Thyroid gland (tissue), 4 donors: ENCODE results near the gene FAR2. TPM values are rescaled to one million over a fixed set of nuclear protein-coding genes. Genes with fewer than 3 reads are reported as not detected.

ENCODE experiments used
- DNase-seq, 2 donors: peaks; one replicate each; pipeline ENCODE4 v3.0.0-alpha.2; 2019
- H3K27ac ChIP-seq, 3 donors: fragments of 200-600 bp; sonication (generic); 1 replicate in 2 of 3; 2 replicates in 1 of 3; pipeline ENCODE4 v1.5.1; 2016 to 2019; ENCODE audit warnings: mild to moderate bottlenecking in 1 of 3, moderate library complexity in 1 of 3
- H3K27me3 ChIP-seq: fragments of 200-600 bp; sonication (generic); one replicate; pipeline ENCODE4 v1.5.1; 2019
- H3K36me3 ChIP-seq, 2 donors: fragments of 200-600 bp; sonication (generic); one replicate each; pipeline ENCODE4 v1.5.1; 2016 to 2019
- H3K4me1 ChIP-seq, 2 donors: fragments of 200-600 bp; sonication (generic); one replicate each; pipeline ENCODE4 v1.5.1; 2017 to 2019
- H3K4me3 ChIP-seq, 3 donors: fragments of 200-600 bp; sonication (generic); replicated peaks in 1 of 3; 1 replicate in 2 of 3; 2 replicates in 1 of 3; pipeline ENCODE4 v1.5.1; 2016; ENCODE audit warnings: mild to moderate bottlenecking in 1 of 3
- H3K9me3 ChIP-seq: fragments of 200-600 bp; sonication (generic); one replicate; pipeline ENCODE4 v1.5.1; 2017
- POLR2A ChIP-seq, 2 donors: fragments of 450-650 bp; IDR thresholded peaks; one replicate each; pipeline ENCODE4 v1.6.1; 2017; ENCODE audit warnings: antibody characterized with exemption in 2 of 2, mild to moderate bottlenecking in 2 of 2, moderate library complexity in 1 of 2
- WGBS, 2 donors: methylation state at CpG; one replicate each; pipeline ENCODE4 v1.1.5; 2017; 5-methylcytosine and 5-hydroxymethylcytosine counted together
- intact Hi-C: fragments of 100-400 bp; cut with DNase I; formaldehyde crosslinking; loops from one replicate; pipeline ENCODE4 v1.15.1; 2023
- total RNA-seq, 4 donors: library from RNA; depleted of rRNA; stranded (reverse); fragments of >200 nt; gene quantifications; one replicate each; pipeline ENCODE4 v1.2.3, GENCODE V29; 2016
- TF ChIP-seq, protein P1 (sequence below), 6 experiments: fragments of 200-600 bp in 3 of 6; fragments of 450-650 bp in 3 of 6; sonication (generic) in 3 of 6; IDR thresholded peaks; one replicate each; pipeline ENCODE4 v1.5.1; 2016 to 2019; ENCODE audit warnings: antibody characterized with exemption in 6 of 6, mild to moderate bottlenecking in 2 of 6, inconsistent platforms in 1 of 6, moderate library complexity in 1 of 6

FAR2 gene
- total RNA-seq, 4 donors from 2014 or later, result 3.2 to 9.1 (median 4.3) TPM

DNA sequence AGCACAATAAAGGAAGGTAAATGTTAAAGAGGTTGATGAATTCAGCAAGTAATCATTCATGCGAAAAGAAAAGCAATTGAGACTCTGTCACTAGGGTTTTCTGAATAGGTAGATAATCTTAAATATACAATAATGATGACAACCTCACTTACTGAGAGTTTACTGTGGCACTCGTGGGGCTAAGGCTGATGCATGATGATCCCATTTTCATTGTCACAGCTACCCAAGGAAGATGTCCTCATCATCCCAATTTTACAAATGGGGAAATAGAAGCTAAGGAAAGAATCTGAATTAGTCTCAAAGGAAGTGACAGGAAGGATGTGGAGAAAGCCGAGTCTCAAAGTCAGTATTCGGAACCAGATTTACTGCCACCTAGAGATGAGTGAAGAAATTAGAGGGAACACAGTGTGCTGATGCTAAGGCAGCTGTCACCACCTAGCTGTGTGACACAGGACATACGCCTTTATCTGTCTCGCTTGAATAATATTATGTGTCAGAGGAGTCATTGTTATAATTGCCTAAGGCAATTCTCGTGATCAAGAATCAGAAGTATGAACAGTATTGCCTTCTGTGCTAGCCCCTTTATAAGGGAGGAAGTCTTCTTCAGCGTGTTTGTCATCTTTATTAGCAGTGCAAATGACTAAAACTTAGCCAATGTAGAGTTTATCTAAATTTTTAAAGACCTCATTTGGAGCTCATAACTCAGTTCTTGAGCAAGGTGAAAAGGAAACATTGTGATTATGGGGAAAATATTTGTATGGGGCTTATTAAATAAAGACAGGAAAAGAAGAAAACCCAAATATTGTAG lies 168.7 kb downstream of the FAR2 start:
- DNase-seq, result peak in 1 of 2 donors; percentile 2
- Histone ChIP-seq H3K27me3 (no peaks in the 10 kb centered on the region), H3K9me3 (no peaks in the 10 kb centered on the region), H3K4me1 (no peaks in the 10 kb centered on the region), H3K4me3 (no peak overlapping the region), H3K27ac (no peak overlapping the region), H3K36me3 (no peaks in the 10 kb centered on the region)
- intact Hi-C loops, result no loop called here
- TF ChIP-seq, protein P1, sequence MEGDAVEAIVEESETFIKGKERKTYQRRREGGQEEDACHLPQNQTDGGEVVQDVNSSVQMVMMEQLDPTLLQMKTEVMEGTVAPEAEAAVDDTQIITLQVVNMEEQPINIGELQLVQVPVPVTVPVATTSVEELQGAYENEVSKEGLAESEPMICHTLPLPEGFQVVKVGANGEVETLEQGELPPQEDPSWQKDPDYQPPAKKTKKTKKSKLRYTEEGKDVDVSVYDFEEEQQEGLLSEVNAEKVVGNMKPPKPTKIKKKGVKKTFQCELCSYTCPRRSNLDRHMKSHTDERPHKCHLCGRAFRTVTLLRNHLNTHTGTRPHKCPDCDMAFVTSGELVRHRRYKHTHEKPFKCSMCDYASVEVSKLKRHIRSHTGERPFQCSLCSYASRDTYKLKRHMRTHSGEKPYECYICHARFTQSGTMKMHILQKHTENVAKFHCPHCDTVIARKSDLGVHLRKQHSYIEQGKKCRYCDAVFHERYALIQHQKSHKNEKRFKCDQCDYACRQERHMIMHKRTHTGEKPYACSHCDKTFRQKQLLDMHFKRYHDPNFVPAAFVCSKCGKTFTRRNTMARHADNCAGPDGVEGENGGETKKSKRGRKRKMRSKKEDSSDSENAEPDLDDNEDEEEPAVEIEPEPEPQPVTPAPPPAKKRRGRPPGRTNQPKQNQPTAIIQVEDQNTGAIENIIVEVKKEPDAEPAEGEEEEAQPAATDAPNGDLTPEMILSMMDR (IDR thresholded peaks at IDR 0.05), result peak in 4 of 6 experiments; percentile 29 to 52 (median 45)
- no peak for TF ChIP-seq POLR2A (IDR thresholded peaks at IDR 0.05)
- 45 to 53% methylated on average over 8 of the region's 8 CpGs for WGBS, 2 donors

DNA sequence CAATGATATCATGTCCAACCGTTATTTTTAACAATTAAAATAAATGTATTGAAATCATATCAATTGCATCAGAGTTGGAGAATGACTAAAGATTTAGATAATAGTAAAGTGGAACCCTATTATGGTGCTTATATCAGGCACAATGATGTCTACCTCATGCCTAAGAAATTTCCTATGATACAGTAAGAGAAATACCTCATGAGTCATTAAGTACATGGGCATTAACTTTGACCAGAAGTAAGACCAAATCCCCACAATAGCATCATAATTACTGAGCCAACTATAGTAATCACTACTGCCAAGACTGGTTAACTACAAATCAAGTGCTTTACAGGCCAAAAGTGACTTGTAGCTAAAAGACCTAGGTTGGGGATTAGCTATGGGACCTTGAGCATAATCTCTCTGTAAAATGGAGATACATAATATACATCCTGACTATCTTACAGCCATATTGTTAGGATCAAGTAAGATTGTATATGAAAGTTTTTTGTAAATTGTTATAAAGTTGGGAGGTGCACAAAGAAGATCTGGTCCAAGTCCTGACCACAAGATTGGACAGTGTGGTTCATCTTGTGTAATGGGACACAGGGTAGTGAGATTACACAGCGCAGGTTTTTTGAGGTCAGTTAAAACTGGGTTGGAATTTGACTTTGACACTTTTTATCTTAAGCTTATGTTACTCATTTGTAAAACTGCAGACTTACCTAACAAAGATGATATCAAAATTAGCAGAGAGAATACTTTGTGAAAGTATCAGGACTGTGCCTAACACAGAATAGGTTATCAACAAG lies 171.4 kb downstream of the FAR2 start:
- no peaks in the 10 kb centered on the region for H3K4me1 ChIP-seq
- DNase-seq, result no peak
- H3K4me3 ChIP-seq, result no peak overlapping the region
- WGBS, 2 donors, result 93 to 94% methylated on average over 2 of the region's 2 CpGs
- no peak for TF ChIP-seq POLR2A (IDR thresholded peaks at IDR 0.05)
- TF ChIP-seq, protein P1 (IDR thresholded peaks at IDR 0.05), result no peak
- no peaks in the 10 kb centered on the region for H3K27me3 ChIP-seq
- H3K9me3 ChIP-seq, result no peaks in the 10 kb centered on the region
- no peak overlapping the region for H3K27ac ChIP-seq
- no peaks in the 10 kb centered on the region for H3K36me3 ChIP-seq
- intact Hi-C loops, result no loop called here

DNA sequence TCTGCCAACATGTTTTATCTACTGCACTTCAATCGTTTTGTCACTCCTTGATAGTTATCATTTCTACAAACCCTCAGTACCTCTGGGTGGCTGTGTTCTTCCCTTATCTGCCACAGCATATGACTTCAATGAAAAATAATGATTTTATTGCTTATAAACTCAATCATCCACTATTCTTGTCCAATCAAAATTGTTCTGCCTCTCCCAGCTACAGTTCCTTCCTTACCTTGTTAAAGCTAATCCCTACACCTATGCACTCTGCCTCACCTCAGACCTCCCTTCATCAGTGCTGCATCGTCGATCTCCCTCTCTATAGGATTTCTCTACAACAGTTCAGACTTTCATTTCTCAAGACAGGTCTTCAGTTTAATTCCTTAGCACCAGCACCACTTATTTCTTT lies 173.1 kb downstream of the FAR2 start:
- Histone ChIP-seq H3K27ac (no peak overlapping the region), H3K4me1 (no peaks in the 10 kb centered on the region), H3K36me3 (no peaks in the 10 kb centered on the region), H3K9me3 (no peaks in the 10 kb centered on the region), H3K27me3 (no peaks in the 10 kb centered on the region), H3K4me3 (no peak overlapping the region)
- intact Hi-C loops, result no loop called here
- TF ChIP-seq POLR2A (IDR thresholded peaks at IDR 0.05), result no peak
- TF ChIP-seq, protein P1 (IDR thresholded peaks at IDR 0.05), result no peak
- 94 to 98% methylated on average over 3 of the region's 3 CpGs for WGBS, 2 donors
- no peak for DNase-seq

DNA sequence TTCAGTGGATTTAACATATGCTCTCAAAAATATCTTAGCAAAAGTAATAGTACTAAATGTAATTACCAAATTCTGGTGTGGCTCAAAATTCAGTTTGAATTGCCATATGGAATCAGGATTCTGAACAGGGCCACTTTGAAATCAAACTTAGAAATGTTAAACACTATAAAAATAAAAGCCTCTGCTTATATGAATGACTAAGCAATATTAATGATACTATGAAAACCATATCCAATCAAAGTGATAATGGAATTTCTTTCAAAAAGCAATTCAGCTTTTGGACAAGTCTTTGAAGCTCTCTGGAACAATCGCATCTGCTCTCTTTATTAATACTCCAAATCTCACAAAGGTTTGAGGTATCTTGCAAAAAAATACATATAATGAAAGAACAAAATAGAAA lies 180.3 kb downstream of the FAR2 start:
- Histone ChIP-seq H3K27me3 (no peaks in the 10 kb centered on the region), H3K4me3 (no peak overlapping the region), H3K27ac (no peak overlapping the region), H3K4me1 (no peaks in the 10 kb centered on the region), H3K36me3 (no peaks in the 10 kb centered on the region), H3K9me3 (no peaks in the 10 kb centered on the region)
- no peak for TF ChIP-seq POLR2A (IDR thresholded peaks at IDR 0.05)
- TF ChIP-seq, protein P1 (IDR thresholded peaks at IDR 0.05), result no peak
- no peak for DNase-seq
- intact Hi-C loops, result no loop called here
- WGBS, 2 donors, result 97 to 99% methylated on average over 1 of the region's 1 CpG

DNA sequence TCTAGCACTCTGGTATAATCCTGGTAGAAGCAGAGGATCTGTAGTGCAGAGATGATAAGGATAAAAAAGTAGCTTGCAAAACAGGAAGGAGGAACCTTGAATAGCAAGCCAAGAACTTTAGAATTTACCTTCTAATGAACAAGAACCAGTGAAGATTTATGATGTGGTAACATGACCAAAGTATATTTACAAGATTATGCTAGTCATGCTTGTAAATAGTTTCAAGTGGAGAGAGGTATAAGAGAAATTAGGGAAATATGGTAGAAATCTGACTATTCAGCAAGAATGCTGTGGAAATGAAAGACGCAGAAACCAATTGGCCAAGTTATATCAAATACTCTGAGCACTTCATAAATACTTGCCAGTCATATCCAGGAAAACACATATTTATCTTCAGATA lies 184.1 kb downstream of the FAR2 start:
- TF ChIP-seq POLR2A (IDR thresholded peaks at IDR 0.05), result no peak
- TF ChIP-seq, protein P1 (IDR thresholded peaks at IDR 0.05), result no peak
- DNase-seq, result no peak
- intact Hi-C loops, result no loop called here
- H3K36me3 ChIP-seq, result no peaks in the 10 kb centered on the region
- no peaks in the 10 kb centered on the region for H3K9me3 ChIP-seq
- no peaks in the 10 kb centered on the region for H3K27me3 ChIP-seq
- no peak overlapping the region for H3K27ac ChIP-seq
- H3K4me3 ChIP-seq, result no peak overlapping the region
- WGBS, 2 donors, result 0% methylated on average over 1 of the region's 1 CpG
- no peaks in the 10 kb centered on the region for H3K4me1 ChIP-seq
